DMS53 treated with DMSO at 0.1 percent for 48 hours (cell line): ENCODE data around the gene FAM193B.
A peak's percentile ranks its signal among the peaks of the same experiment; 100 is the strongest.

Source experiments
- DNase-seq: peaks from one replicate; lab custom pipeline; 2025; ENCODE audit not compliant: unreplicated experiment; lab: John Stamatoyannopoulos, UW

The FAM193B gene

GRCh38 chr5:177501874-177502678 lies 52.3 kb downstream of the FAM193B start:
- no peak for DNase-seq

GRCh38 chr5:177500685-177501522 lies 53.5 kb downstream of the FAM193B start:
- peak; percentile 80 for DNase-seq

- no peak for DNase-seq
Measured at GRCh38 chr5:177499842-177500241, 54.5 kb downstream of the FAM193B start.

- DNase-seq = peak; percentile 54
Measured at GRCh38 chr5:177498013-177498787, 56.2 kb downstream of the FAM193B start.

GRCh38 chr5:177497292-177498012 lies 56.9 kb downstream of the FAM193B start, which contains the start of gene PDLIM7:
TSS of gene PDLIM7 (minus strand) at chr5:177497604. CDS start at chr5:177496512, 1,092 bp downstream.
- DNase-seq = peak; percentile 94

GRCh38 chr5:177496727-177497291 lies 57.6 kb downstream of the FAM193B start:
- DNase-seq = peak; percentile 39

- DNase-seq = no peak
Measured at GRCh38 chr5:177496070-177496726, 58.2 kb downstream of the FAM193B start.

GRCh38 chr5:177495243-177496060 lies 58.9 kb downstream of the FAM193B start:
- DNase-seq = no peak

- DNase-seq = no peak
Measured at GRCh38 chr5:177494346-177495195, 59.8 kb downstream of the FAM193B start.

GRCh38 chr5:177493795-177494345 lies 60.5 kb downstream of the FAM193B start:
- no peak for DNase-seq

GRCh38 chr5:177492841-177493240 lies 61.5 kb downstream of the FAM193B start:
- DNase-seq = no peak

GRCh38 chr5:177491983-177492746 lies 62.2 kb downstream of the FAM193B start:
- no peak for DNase-seq

- no peak for DNase-seq
Measured at GRCh38 chr5:177491429-177491945, 62.9 kb downstream of the FAM193B start.

- no peak for DNase-seq
Measured at GRCh38 chr5:177490992-177491391, 63.4 kb downstream of the FAM193B start.

GRCh38 chr5:177490311-177490991 lies 63.9 kb downstream of the FAM193B start:
- no peak for DNase-seq

- DNase-seq = no peak
Measured at GRCh38 chr5:177489119-177489716, 65.1 kb downstream of the FAM193B start.
